ENCODE results near the gene SEL1L3.

SEL1L3 gene

GRCh38 chr4:25727711-25728493, 134.9 kb downstream of the SEL1L3 start:
- FAIRE-seq: no peak

DNA sequence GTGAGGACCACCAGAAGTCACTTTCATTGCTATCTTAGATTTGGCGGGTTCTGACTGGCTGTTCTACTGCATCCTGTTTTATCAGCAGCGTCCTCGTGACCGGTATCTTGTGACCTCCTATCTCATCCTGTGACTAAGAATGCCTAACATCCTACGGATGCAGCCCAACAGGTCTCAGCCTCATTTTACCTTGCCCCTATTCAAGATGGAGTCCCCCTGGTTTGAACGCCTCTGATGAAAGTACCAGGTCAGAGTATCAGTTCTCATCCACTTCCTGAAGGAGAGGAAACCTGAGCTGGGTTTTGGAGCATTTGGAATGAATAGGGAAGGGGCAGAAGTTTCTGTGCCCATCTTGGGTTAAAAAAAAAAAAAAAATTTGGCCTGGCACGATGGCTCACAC, 136.9 kb downstream of the SEL1L3 start:
- FAIRE-seq: no peak

DNA sequence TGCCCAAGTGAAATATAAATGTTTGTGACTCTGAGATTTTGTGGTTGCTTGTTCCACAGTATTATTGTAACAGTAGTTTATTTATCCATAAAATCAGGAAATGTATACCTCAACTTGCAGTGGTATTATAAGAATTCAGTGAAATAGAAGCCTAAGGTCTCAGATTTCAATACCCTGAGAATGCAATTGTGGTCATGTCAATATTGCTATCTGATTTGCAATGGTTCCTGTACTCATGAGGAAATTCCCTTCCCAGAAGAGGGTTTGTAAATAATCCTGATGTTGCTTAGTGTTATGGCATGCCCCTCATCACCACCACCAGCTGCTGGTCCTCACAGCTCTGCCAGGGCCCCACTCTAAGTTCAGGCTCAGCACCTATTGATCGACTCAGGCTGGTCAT, 139.4 kb downstream of the SEL1L3 start:
- FAIRE-seq: no peak

GRCh38 chr4:25722964-25723363, 139.8 kb downstream of the SEL1L3 start:
- FAIRE-seq: no peak

DNA sequence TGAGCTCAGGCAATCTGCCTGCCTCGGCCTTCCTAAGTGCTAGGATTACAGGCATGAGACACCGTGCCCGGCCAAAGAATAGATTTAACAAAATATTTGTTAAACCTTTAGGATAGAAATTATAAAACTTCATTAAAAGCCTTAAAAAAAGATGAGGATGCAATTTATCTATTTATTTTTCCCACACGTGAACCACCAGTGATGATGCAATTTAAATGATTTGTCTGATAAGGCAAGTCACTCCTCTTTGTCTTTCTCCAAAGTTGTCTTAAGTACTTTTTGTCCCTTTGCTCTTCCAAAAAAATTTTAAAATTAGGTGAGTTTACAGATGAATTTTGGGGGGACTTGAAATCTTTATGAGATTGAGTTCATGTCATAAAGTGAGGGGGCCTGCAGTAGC, 149.0 kb downstream of the SEL1L3 start:
- no peak for FAIRE-seq

GRCh38 chr4:25712611-25713010, 150.2 kb downstream of the SEL1L3 start:
- no peak for FAIRE-seq

DNA sequence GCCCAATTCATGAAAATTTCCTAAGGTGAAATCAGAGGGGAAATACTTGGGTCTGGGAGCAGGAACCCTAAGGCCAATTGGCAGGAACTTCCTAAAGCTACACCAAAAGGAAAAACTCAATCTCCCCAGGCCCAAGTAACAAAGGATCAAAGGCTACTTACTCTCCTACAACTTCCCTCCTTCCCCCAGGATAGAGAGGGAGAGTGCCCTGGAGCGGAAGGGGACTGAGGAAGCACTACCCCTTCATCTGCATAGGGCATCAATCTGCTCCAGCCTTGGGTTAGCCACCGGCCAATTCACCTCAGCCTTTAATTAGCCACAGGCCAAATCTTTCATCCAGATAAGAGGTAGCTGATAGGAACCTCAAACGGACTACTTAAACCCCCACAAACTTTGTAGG, 152.2 kb downstream of the SEL1L3 start:
- FAIRE-seq: no peak

GRCh38 chr4:25704516-25704915, 158.3 kb downstream of the SEL1L3 start:
- FAIRE-seq: no peak

DNA sequence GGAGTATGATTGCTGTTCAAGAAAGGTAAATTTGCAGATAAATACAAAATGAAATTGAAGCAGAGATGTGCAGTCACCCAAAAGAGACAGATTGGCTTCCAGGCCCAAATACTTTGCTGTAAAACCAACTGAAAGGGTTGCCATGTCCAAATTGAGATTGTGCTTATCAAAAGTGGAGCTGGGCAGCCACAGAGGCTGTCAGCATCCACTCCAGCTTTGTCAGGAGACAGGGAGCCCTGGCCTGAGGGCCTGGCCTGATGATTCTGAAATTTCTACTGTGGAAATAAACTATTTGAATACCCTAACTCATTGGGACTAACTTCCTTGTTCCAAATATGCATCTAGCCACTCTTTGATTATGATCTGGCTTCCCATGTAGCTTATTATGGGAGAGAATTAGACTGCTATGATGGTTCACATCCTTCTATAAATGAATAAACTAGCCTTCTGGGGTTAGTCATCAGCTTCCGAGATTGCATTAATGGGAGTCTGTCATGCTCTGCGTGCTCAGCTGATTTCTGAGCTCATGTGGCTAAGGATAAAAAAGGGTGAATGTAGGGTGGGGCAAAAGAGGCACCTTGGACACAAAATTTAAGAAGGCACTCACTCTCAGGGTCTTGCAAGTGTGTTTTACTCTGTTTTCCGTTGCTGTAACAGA, 158.9 kb downstream of the SEL1L3 start:
- FAIRE-seq: no peak

- no peak for FAIRE-seq
These were observed 159.9 kb downstream of the SEL1L3 start for GRCh38 chr4:25702848-25703247.

GRCh38 chr4:25700661-25701060, 162.1 kb downstream of the SEL1L3 start:
- FAIRE-seq: no peak

- FAIRE-seq: no peak
These were observed 165.3 kb downstream of the SEL1L3 start for GRCh38 chr4:25697516-25697915.
